Neuronal stem cell (in vitro differentiated cells): ENCODE data around the gene CARD14.

Source experiments
- DNase-seq: peaks from one replicate; pipeline ENCODE4 v3.0.0-alpha.2; 2013; ENCODE audit warnings: low spot score
- H2AFZ ChIP-seq: one replicate; pipeline ENCODE4 v1.6.1; 2013; ENCODE audit warnings: mild to moderate bottlenecking, low read length, inconsistent platforms
- H2AK5ac ChIP-seq: 2 replicates; pipeline ENCODE4 v1.6.1; 2013; ENCODE audit warnings: low read depth, mild to moderate bottlenecking, inconsistent platforms, low read length, moderate library complexity, mixed read lengths
- H2BK120ac ChIP-seq: 2 replicates; pipeline ENCODE4 v1.6.1; 2013; ENCODE audit warnings: low read depth, mild to moderate bottlenecking, inconsistent platforms, low read length, moderate library complexity, mixed read lengths
- H2BK12ac ChIP-seq: one replicate; pipeline ENCODE4 v1.6.1; 2013; ENCODE audit warnings: low read length, inconsistent platforms
- H2BK15ac ChIP-seq: 2 replicates; pipeline ENCODE4 v1.6.1; 2013; ENCODE audit warnings: mild to moderate bottlenecking, low read length, inconsistent platforms, mixed read lengths
- H2BK5ac ChIP-seq: one replicate; pipeline ENCODE4 v1.6.1; 2013; ENCODE audit warnings: inconsistent platforms, mild to moderate bottlenecking, low read length, moderate library complexity
- H3K14ac ChIP-seq: one replicate; pipeline ENCODE4 v1.6.1; 2013; ENCODE audit warnings: low read length, inconsistent platforms
- H3K18ac ChIP-seq: 2 replicates; pipeline ENCODE4 v1.6.1; 2013; ENCODE audit warnings: low read length, inconsistent platforms
- H3K23ac ChIP-seq: 2 replicates; pipeline ENCODE4 v1.6.1; 2013; ENCODE audit warnings: low read depth, mild to moderate bottlenecking, mixed read lengths, low read length, inconsistent platforms; ENCODE audit not compliant: poor library complexity
- H3K27ac ChIP-seq: replicated peaks from 3 replicates; pipeline ENCODE4 v1.5.1; 2013; ENCODE audit warnings: low read length, inconsistent platforms
- H3K27me3 ChIP-seq, 3 experiments: 2 replicates each; pipeline ENCODE4 v1.6.1; 2013; ENCODE audit warnings: low read length in 3 of 3, mild to moderate bottlenecking in 2 of 3, inconsistent platforms in 1 of 3, low read depth in 1 of 3, mixed read lengths in 1 of 3, moderate library complexity in 1 of 3; ENCODE audit not compliant: control insufficient read depth in 3 of 3, insufficient read depth in 3 of 3
- H3K36me3 ChIP-seq, 2 donors: replicated peaks in 1 of 2; 2 replicates each; pipeline ENCODE4 v1.6.1; 2013; ENCODE audit warnings: low read length in 2 of 2; ENCODE audit not compliant: control insufficient read depth in 2 of 2, insufficient read depth in 2 of 2
- H3K4ac ChIP-seq: 2 replicates; pipeline ENCODE4 v1.6.1; 2013; ENCODE audit warnings: inconsistent platforms, mild to moderate bottlenecking, low read length, moderate library complexity
- H3K4me1 ChIP-seq, 2 donors: 1 replicate in 1 of 2; 2 replicates in 1 of 2; pipeline ENCODE4 v1.6.1; 2013; ENCODE audit warnings: low read length in 2 of 2, low read depth in 1 of 2; ENCODE audit not compliant: control insufficient read depth in 2 of 2, insufficient read depth in 1 of 2
- H3K4me2 ChIP-seq: one replicate; pipeline ENCODE4 v1.6.1; 2013; ENCODE audit warnings: mild to moderate bottlenecking, low read length, inconsistent platforms; ENCODE audit not compliant: insufficient read depth, poor library complexity, severe bottlenecking
- H3K4me3 ChIP-seq, 2 donors: 2 replicates each; pipeline ENCODE4 v1.5.1; 2013; ENCODE audit warnings: low read length in 2 of 2, mild to moderate bottlenecking in 2 of 2, inconsistent platforms in 1 of 2, moderate library complexity in 1 of 2
- H3K79me1 ChIP-seq: one replicate; pipeline ENCODE4 v1.6.1; 2013; ENCODE audit warnings: low read depth, mild to moderate bottlenecking, inconsistent platforms, low read length, moderate library complexity
- H3K9ac ChIP-seq: one replicate; pipeline ENCODE4 v1.6.1; 2013; ENCODE audit warnings: mild to moderate bottlenecking, low read depth, low read length, inconsistent platforms; ENCODE audit not compliant: poor library complexity
- H3K9me3 ChIP-seq, 2 donors: replicated peaks in 1 of 2; 2 replicates each; pipeline versions ENCODE3 to v1.6.1; 2013; ENCODE audit warnings: low read length in 2 of 2, mild to moderate bottlenecking in 2 of 2, inconsistent platforms in 1 of 2, low read depth in 1 of 2, mixed read lengths in 1 of 2, moderate library complexity in 1 of 2; ENCODE audit not compliant: control insufficient read depth in 2 of 2, insufficient read depth in 1 of 2
- H4K8ac ChIP-seq: one replicate; pipeline ENCODE4 v1.6.1; 2013; ENCODE audit warnings: low read depth, mild to moderate bottlenecking, inconsistent platforms, low read length, moderate library complexity
- H4K91ac ChIP-seq: one replicate; pipeline ENCODE4 v1.6.1; 2013; ENCODE audit warnings: low read length, low read depth, mild to moderate bottlenecking, inconsistent platforms; ENCODE audit not compliant: poor library complexity
- WGBS, 2 donors: extraction: QIAGEN DNeasy Blood & Tissue Kit; methylation state at CpG; one replicate each; pipeline ENCODE4 v1.1.7; 2013; ENCODE audit warnings: missing lambda C conversion rate in 2 of 2, mixed read lengths in 1 of 2; ENCODE audit not compliant: insufficient read length in 2 of 2, insufficient replicate concordance in 1 of 2; ENCODE audit errors: extremely low coverage in 2 of 2; 5-methylcytosine and 5-hydroxymethylcytosine counted together

The CARD14 gene

GRCh38 chr17:80220054-80220735 is 50.4 kb downstream of the CARD14 start, which contains the start of the genes SGSH and SLC26A11:
Gene SGSH (minus strand): TSS chr17:80220333. CDS start chr17:80220313, 20 bp downstream.
Gene SLC26A11 (plus strand): TSS chr17:80220427. CDS start chr17:80221561, 1,134 bp downstream.
- WGBS, 2 donors = no CpG with 5 or more reads among the region's 77 CpGs
- peak within 1 kb of the TSS; percentile 96 for H3K18ac ChIP-seq
- peak within 1 kb of the TSS; percentile 87 for H3K23ac ChIP-seq

GRCh38 chr17:80220736-80221215 is 50.9 kb downstream of the CARD14 start:
- peak overlapping the region; percentile 77 for H3K18ac ChIP-seq
- H3K9ac ChIP-seq = peak overlapping the region; percentile 79
- peaks cover 10 to 14% of the 10 kb centered on the region in 2 donors for H3K4me1 ChIP-seq
- no peak overlapping the region for H4K91ac ChIP-seq
- no peaks in the 10 kb centered on the region for H3K27me3 ChIP-seq
- peak overlapping the region; percentile 61 to 87 for H3K4me3 ChIP-seq
- no peaks in the 10 kb centered on the region for H3K9me3 ChIP-seq
- H2AK5ac ChIP-seq = no peak overlapping the region
- H3K4ac ChIP-seq = no peak overlapping the region
- peaks cover 2% of the 10 kb centered on the region for H3K79me1 ChIP-seq
- no peak overlapping the region for H3K27ac ChIP-seq
- H2BK120ac ChIP-seq = no peak overlapping the region
- H3K23ac ChIP-seq = peak overlapping the region; percentile 59
- no peak overlapping the region for H2BK5ac ChIP-seq
- peak overlapping the region; percentile 85 for H3K4me2 ChIP-seq
- no peak overlapping the region for H3K14ac ChIP-seq
- DNase-seq = no peak
- WGBS, 2 donors = no CpG with 5 or more reads among the region's 41 CpGs
- no peak overlapping the region for H2BK12ac ChIP-seq
- H3K36me3 ChIP-seq = peaks cover 8 to 23% of the 10 kb centered on the region in 2 donors
- H2AFZ ChIP-seq = peak overlapping the region; percentile 99
- H2BK15ac ChIP-seq = no peak overlapping the region
- no peak overlapping the region for H4K8ac ChIP-seq

More at GRCh38 chr17:80220054-80220735, 50.4 kb downstream of the CARD14 start, which contains the start of the genes SGSH and SLC26A11:
- peak within 1 kb of the TSS; percentile 77 for H3K4ac ChIP-seq
- DNase-seq = peak; percentile 85
- peaks cover 8 to 23% of the 10 kb centered on the region in 2 donors for H3K36me3 ChIP-seq
- H2BK12ac ChIP-seq = peak within 1 kb of the TSS; percentile 46
- H3K4me3 ChIP-seq = peak within 1 kb of the TSS; percentile 61 to 87
- H2BK15ac ChIP-seq = peak within 1 kb of the TSS; percentile 87
- peak within 1 kb of the TSS; percentile 99 for H2AFZ ChIP-seq
- peak within 1 kb of the TSS; percentile 72 for H4K8ac ChIP-seq
- H3K27ac ChIP-seq = no peak within 1 kb of the TSS
- peak within 1 kb of the TSS; percentile 99 for H3K9ac ChIP-seq
- peak within 1 kb of the TSS; percentile 99 for H3K4me2 ChIP-seq
- no peaks in the 10 kb centered on the region for H3K27me3 ChIP-seq
- no peak within 1 kb of the TSS for H4K91ac ChIP-seq
- peaks cover 2% of the 10 kb centered on the region for H3K79me1 ChIP-seq
- peak within 1 kb of the TSS; percentile 97 for H3K14ac ChIP-seq
- H2BK5ac ChIP-seq = no peak within 1 kb of the TSS
- peaks cover 10 to 14% of the 10 kb centered on the region in 2 donors for H3K4me1 ChIP-seq
- H3K9me3 ChIP-seq = no peaks in the 10 kb centered on the region
- H2AK5ac ChIP-seq = peak within 1 kb of the TSS; percentile 93
- H2BK120ac ChIP-seq = peak within 1 kb of the TSS; percentile 83

GRCh38 chr17:80221351-80222105 is 51.7 kb downstream of the CARD14 start:
- DNase-seq = no peak
- H2BK5ac ChIP-seq = no peak overlapping the region
- H3K4me2 ChIP-seq = peak overlapping the region; percentile 85
- H3K23ac ChIP-seq = no peak overlapping the region
- H4K91ac ChIP-seq = no peak overlapping the region
- H3K27me3 ChIP-seq = no peaks in the 10 kb centered on the region
- H4K8ac ChIP-seq = no peak overlapping the region
- no peak overlapping the region for H3K18ac ChIP-seq
- H3K9ac ChIP-seq = peak overlapping the region; percentile 25
- peak overlapping the region in 1 of 2 donors; percentile 61 for H3K4me3 ChIP-seq
- no peaks in the 10 kb centered on the region for H3K9me3 ChIP-seq
- no peak overlapping the region for H2BK15ac ChIP-seq
- peaks cover 2% of the 10 kb centered on the region for H3K79me1 ChIP-seq
- H3K36me3 ChIP-seq = peaks cover 7 to 21% of the 10 kb centered on the region in 2 donors
- peak overlapping the region; percentile 99 for H2AFZ ChIP-seq
- H2BK12ac ChIP-seq = no peak overlapping the region
- WGBS, 2 donors = no CpG with 5 or more reads among the region's 29 CpGs
- no peak overlapping the region for H2BK120ac ChIP-seq
- no peak overlapping the region for H3K14ac ChIP-seq
- H3K27ac ChIP-seq = no peak overlapping the region
- H2AK5ac ChIP-seq = peak overlapping the region; percentile 5
- no peak overlapping the region for H3K4ac ChIP-seq
- peaks cover 10 to 14% of the 10 kb centered on the region in 2 donors for H3K4me1 ChIP-seq
